ENCODE data around the gene S100A11. TPM values are rescaled to one million over a fixed set of nuclear protein-coding genes. Genes with fewer than 3 reads are reported as not detected.

The S100A11 gene
- total RNA-seq, 1 experiment from 2014 or later, result 1,562 TPM

DNA sequence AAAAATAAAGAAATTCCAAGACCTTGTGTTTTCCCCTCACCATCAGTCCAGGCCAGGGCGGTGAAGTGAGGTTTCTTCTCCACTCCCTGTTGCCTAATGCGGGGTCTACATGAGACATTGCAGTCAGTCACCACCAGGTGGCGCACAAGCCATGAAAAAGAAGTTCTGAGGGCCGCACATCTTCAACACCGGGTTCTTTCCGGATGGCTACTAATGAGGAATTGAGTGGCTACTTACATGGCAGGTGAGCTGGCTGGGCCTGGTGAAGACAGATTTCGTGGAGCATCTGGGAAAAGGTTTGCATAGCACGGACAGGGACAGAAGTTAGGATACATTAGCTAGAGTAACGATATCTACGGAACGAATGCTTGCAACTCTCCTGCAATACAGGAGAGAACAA, 15.8 kb upstream of the S100A11 start:
- ChIA-PET CTCF (interaction anchor here (0.6 to 19.4 kb wide), 56 partner anchors 9 to 1563 kb away, joined by 3 to 517 read pairs (median 4); partner anchors contain the start of genes RPTN and TCHH), POLR2A (interaction anchor here (0.6 to 12.7 kb wide), 9 partner anchors 14 to 388 kb away, joined by 3 to 622 read pairs (median 3); partner anchors contain the start of gene S100A11)
- H3K9me3 Mint-ChIP-seq (ENCODE audit: unreplicated experiment), result no peaks in the 10 kb centered on the region
- peaks cover 7% of the 10 kb centered on the region for H3K36me3 Mint-ChIP-seq (ENCODE audit: insufficient read depth, unreplicated experiment)
- H3K27ac Mint-ChIP-seq (ENCODE audit: low read depth, unreplicated experiment), result no peak overlapping the region
- DNase-seq (ENCODE audit: unreplicated experiment), result peak; percentile 93
- BruUV-seq (replicated peaks), result no TSS peak
- peaks cover 48% of the 10 kb centered on the region for H3K4me1 Mint-ChIP-seq (ENCODE audit: insufficient read depth, unreplicated experiment)
- TF ChIP-seq, protein P1, sequence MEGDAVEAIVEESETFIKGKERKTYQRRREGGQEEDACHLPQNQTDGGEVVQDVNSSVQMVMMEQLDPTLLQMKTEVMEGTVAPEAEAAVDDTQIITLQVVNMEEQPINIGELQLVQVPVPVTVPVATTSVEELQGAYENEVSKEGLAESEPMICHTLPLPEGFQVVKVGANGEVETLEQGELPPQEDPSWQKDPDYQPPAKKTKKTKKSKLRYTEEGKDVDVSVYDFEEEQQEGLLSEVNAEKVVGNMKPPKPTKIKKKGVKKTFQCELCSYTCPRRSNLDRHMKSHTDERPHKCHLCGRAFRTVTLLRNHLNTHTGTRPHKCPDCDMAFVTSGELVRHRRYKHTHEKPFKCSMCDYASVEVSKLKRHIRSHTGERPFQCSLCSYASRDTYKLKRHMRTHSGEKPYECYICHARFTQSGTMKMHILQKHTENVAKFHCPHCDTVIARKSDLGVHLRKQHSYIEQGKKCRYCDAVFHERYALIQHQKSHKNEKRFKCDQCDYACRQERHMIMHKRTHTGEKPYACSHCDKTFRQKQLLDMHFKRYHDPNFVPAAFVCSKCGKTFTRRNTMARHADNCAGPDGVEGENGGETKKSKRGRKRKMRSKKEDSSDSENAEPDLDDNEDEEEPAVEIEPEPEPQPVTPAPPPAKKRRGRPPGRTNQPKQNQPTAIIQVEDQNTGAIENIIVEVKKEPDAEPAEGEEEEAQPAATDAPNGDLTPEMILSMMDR (IDR thresholded peaks at IDR 0.05; ENCODE audit: unreplicated experiment), result peak; percentile 98
- H3K4me3 Mint-ChIP-seq (ENCODE audit: unreplicated experiment), result no peak overlapping the region
- intact Hi-C loops (cut with micrococcal nuclease), result loop anchor here (1.0 to 5.0 kb wide), 5 partner anchors 90 to 406 kb away; no protein-coding TSS in a partner anchor
- H3K27me3 Mint-ChIP-seq (ENCODE audit: insufficient read depth, unreplicated experiment), result no peaks in the 10 kb centered on the region

DNA sequence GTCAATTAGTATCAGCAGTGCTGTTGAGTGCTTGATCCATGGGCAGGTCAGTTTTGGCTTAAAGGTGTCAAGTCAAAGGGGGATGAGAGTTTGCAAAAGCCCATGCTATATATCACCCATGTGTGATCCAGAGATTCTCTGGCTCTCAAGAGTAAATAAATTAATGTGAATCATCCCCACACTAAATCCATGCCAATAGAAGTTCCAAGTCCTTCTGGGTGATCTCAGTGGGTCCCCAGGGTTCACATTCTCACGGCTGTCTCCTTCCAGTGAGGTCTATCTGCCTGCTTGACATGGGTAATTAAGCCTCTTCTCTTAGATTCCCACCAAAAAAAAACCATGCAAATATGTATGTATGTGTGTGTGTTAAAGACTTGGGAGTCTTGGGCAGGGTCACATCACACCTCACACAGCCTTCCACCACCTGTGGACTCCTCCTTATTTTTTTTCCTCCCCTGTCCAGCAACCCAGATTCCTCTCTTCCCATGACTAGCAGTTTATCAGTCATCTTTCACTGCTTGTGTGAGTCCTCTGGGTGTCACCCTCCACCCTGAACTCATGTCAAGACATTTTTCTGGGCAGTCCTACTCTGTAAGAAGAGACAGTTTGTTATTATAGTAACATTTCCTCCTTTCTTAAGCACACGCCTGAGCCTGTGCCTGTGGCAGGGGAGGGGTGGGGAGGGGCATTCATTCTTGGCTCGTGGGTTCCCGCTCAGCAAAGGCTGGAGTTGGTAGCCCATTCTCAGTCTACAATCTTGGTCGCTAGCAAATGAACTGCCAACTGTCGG, 14.3 kb upstream of the S100A11 start:
- ChIA-PET POLR2A (interaction anchor here (0.7 to 12.7 kb wide), 21 partner anchors 17 to 408 kb away, joined by 3 to 622 read pairs (median 9); partner anchors contain the start of genes S100A10 and S100A11), CTCF (interaction anchor here (0.5 to 19.4 kb wide), 28 partner anchors 14 to 493 kb away, joined by 3 to 517 read pairs (median 6); partner anchors contain the start of gene S100A11)
- TF ChIP-seq, protein P1 (IDR thresholded peaks at IDR 0.05; ENCODE audit: unreplicated experiment), result no peak
- H3K27ac Mint-ChIP-seq (ENCODE audit: low read depth, unreplicated experiment), result peak overlapping the region; percentile 98
- intact Hi-C loops (cut with micrococcal nuclease), result loop anchor here (1.0 to 5.0 kb wide), 2 partner anchors 176 to 391 kb away; no protein-coding TSS in a partner anchor
- no peaks in the 10 kb centered on the region for H3K27me3 Mint-ChIP-seq (ENCODE audit: insufficient read depth, unreplicated experiment)
- H3K36me3 Mint-ChIP-seq (ENCODE audit: insufficient read depth, unreplicated experiment), result peaks cover 7% of the 10 kb centered on the region
- peak overlapping the region; percentile 54 for H3K4me3 Mint-ChIP-seq (ENCODE audit: unreplicated experiment)
- BruUV-seq (replicated peaks), result no TSS peak
- H3K9me3 Mint-ChIP-seq (ENCODE audit: unreplicated experiment), result no peaks in the 10 kb centered on the region
- peak; percentile 80 for DNase-seq (ENCODE audit: unreplicated experiment)
- H3K4me1 Mint-ChIP-seq (ENCODE audit: insufficient read depth, unreplicated experiment), result peaks cover 50% of the 10 kb centered on the region

DNA sequence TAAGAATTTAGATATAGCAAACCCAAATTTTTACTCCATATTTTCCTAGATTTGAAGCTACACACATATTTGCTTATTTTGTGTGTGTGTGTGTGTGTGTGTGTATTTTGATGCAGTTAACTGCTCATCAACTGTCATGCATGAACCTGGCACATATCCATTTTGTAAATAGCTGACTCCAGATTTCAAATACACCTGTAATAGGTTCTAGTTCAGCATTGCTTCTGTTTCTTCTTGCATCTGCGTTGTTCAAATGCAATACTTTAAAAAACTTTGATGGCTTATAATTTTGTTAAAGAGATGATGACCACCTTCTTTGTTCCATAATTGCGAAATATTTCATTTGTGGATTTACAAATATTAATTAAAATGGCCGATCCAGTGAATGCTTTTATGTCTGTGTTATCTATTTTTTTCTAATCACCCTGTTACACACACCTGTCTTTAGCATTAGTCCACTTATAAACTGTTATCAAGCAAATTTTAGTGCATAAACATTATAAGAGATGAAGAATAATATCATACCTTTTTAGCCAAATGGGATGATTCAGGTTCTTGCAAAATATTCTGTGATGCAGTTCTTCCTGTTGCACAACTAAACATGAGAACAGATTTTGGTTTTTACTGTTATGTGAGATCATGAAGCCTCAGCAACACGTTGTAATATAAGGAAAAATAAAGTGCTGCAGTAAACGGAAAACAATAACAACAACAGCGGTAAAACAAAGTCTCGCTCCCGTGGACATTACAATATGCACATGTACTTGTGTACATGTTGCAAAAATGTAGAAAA, 12.7 kb upstream of the S100A11 start:
- Mint-ChIP-seq H3K36me3 (ENCODE audit: insufficient read depth, unreplicated experiment) (peaks cover 7% of the 10 kb centered on the region), H3K4me3 (ENCODE audit: unreplicated experiment) (peak overlapping the region; percentile 62), H3K4me1 (ENCODE audit: insufficient read depth, unreplicated experiment) (peaks cover 56% of the 10 kb centered on the region), H3K27ac (ENCODE audit: low read depth, unreplicated experiment) (peak overlapping the region; percentile 98), H3K9me3 (ENCODE audit: unreplicated experiment) (no peaks in the 10 kb centered on the region), H3K27me3 (ENCODE audit: insufficient read depth, unreplicated experiment) (no peaks in the 10 kb centered on the region)
- intact Hi-C loops (cut with micrococcal nuclease), result loop anchor here (2.0 to 5.0 kb wide), 3 partner anchors 49 to 393 kb away; partner anchors contain the start of gene S100A10
- BruUV-seq (replicated peaks), result no TSS peak
- POLR2A ChIA-PET, result interaction anchor here (0.6 to 12.7 kb wide), 34 partner anchors 12 to 409 kb away, joined by 3 to 622 read pairs (median 4); partner anchors contain the start of genes S100A10, S100A11, TCHH and THEM4
- CTCF ChIA-PET, result interaction anchor here (0.5 to 19.4 kb wide), 18 partner anchors 10 to 734 kb away, joined by 3 to 517 read pairs (median 4); partner anchors contain the start of gene S100A11
- TF ChIP-seq, protein P1 (IDR thresholded peaks at IDR 0.05; ENCODE audit: unreplicated experiment), result no peak
- DNase-seq (ENCODE audit: unreplicated experiment), result peak; percentile 92
